Measurements from ENCODE around the gene BICDL2.

BICDL2 gene

DNA sequence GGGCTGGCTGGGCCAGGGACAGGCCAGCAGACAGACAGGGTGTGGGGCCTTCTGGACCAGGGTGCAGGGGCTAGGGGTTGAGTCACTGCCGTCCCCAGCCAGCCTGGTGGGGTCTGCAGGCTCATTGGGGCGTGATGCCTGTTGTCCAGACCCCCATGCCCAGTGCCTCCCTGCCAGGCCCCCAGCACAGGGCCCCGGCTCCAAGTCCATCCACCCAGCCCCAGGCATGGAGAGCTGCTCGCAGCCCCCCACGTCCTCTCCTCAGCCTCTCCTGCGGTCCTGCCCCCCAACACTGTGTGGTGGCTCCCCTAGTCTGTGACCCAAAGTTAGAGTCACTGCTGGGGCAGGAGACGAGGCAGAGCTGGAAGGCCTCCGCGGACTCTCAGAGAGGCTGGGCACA, 49.5 kb downstream of the BICDL2 start:
- in situ Hi-C loops (cut with MboI; ENCODE audit: low sequenced_read_pairs), result no loop called here

DNA sequence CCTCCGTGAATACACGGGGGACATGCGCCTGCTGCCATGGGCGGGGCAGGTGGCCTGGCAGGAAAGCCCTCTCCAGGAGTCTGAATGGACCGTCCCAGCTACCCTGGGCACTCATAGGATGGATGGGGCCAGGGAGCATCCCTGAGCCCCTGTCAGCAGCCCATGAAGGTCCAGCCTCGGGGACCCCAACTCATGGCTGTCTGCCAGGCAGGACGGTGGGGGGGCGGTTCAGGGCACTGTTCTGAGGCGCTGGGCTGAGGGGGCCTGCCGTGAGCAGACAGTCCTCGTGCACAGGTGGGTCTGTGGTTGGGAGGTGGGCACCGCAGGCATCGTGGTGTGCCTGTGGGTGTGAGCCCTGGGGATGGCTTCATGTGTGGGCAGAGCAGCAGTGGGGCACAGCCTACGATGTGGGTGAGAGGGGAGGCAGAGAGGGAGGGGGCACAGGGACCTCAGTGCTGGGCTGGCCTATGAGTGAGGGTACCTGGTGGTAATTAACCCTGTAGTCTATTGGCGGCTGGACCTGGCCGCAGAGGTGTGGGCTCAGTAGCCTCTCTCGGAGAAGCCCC, 50.0 kb downstream of the BICDL2 start:
- in situ Hi-C loops (cut with MboI; ENCODE audit: low sequenced_read_pairs), result no loop called here

DNA sequence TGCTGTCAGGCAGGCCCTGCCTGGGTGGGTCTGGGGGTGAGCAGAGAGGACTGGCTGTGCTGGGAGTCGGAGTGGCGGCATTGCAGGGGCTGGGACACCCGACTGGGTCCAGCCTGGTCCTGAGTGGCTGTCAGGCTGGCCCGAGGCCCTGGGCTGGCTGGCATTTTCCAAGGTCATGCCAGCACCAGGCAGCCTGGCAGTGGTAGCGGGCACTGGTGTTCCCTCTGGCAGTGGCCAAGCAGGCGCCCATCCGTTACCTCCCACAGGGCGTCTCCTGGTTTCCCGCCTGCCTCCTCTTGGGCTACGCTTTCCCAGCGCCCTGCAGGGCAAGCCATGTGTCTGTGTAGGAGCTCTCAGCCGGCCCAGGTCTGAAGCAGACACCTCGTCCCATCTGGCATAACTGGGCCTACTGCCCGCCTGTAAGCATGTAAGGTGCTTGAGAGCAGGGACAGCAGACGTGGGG, 50.8 kb downstream of the BICDL2 start:
- in situ Hi-C loops (cut with MboI; ENCODE audit: low sequenced_read_pairs), result no loop called here

DNA sequence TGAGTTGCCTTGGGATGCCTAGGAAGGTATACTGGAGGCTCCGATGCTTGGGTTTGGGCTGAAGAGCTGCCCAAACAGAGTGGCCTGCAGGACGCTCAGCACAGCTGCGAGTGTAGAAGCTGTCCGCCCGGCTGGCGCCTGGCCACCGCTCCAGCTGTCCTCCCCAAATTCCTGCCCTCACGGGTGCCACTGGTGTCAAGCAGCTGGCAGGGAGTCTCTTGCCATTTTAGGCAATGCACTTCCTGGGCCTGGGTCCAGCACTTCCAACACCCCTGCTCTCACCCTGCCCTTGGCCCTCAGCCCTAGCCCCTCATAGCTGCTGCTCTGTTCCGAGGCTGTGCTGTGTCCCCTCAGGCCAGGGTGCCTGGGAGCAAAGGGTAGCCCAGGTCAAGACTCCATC, 51.3 kb downstream of the BICDL2 start:
- in situ Hi-C loops (cut with MboI; ENCODE audit: low sequenced_read_pairs), result no loop called here

DNA sequence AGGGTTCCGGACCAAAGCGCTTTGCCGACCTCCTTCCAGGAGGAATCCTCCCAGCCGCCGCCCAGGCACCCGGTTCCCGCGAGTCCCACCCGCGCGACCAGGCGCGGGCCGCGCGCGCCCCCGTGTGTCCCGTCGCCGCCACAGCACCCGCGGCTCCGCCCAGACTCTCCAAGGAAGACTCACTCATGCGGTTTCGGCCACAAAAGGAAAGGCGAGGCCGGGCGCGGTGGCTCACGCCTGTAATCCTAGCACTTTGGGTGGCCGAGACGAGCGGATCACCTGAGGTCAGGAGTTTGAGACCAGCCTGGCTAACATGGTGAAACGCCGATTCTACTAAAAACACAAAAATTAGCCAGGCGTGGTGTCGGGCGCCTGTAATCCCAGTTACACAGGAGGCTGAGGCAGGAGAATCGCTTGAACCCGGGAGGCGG, 53.0 kb downstream of the BICDL2 start:
- in situ Hi-C loops (cut with MboI; ENCODE audit: low sequenced_read_pairs), result no loop called here

DNA sequence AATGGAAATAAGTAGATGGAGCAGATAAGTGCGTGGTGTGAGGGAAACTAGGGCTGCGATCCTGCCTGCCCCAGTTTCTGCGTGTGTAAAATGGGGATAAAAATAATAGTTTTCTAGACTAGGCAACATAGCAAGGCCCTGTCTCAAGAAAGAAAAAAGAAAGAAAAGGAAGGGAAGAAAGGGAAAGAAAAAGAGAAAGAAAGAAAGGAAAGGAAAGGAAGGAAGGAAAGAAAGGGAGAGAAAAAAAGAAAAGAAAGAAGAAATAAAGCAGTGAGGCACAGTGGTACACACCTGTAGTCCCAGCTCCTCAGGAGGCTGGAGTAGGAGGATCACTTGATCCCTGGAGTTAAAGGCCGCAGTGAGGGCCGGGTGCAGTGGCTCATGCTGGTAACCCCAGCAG, 54.3 kb downstream of the BICDL2 start:
- in situ Hi-C loops (cut with MboI; ENCODE audit: low sequenced_read_pairs), result no loop called here

DNA sequence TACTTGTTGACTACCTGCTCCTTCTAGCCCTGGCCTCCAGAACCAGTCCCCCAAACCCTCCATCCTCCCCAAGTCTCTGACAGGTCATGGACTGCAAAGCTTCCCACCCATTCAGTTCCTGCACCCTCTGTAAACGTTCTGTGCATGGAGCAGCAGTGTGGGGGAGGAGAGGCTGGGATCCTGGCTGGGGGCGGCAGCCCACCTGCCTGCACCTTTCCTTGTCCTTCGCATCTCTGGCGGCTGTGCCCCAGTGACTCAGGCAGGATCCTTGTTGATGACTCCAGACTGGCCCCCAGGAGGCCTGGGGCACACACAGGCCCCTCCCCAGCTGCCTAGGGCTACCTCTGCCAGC, 54.9 kb downstream of the BICDL2 start:
- in situ Hi-C loops (cut with MboI; ENCODE audit: low sequenced_read_pairs), result no loop called here

DNA sequence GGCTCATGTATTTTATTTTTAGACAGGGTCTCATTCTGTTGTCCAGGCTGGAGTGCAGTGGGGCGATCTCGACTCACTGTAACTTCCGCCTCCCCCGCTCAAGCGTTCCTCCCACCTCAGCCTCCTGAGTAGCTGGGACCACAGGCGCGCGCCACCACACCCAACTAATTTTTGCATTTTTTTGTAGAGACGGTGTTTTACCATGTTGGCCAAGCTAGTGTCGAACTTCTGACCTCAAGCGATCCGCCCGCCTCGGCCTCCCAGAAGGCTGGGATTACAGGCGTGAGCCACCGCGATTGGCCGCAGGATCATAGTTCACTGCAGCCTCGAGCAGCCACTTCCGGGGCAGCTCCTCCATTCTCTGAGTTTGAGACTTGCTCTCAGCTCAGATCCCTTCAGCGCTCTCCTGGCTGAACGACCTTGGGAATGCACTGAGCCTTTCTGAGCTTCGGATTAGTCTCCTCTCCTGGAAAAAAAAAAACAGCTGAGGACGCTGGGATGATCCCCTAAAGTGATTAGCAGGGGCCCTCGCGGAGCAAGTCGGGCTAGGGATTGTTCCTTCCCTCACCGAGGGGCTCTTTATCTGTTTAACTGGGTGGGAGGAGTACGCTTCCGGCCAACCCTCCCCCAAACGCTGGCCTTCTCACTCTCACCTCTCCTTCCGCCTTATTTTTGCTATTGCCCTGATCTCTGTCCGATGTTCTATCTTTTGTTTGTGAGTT, 55.4 kb downstream of the BICDL2 start:
- in situ Hi-C loops (cut with MboI; ENCODE audit: low sequenced_read_pairs), result no loop called here

DNA sequence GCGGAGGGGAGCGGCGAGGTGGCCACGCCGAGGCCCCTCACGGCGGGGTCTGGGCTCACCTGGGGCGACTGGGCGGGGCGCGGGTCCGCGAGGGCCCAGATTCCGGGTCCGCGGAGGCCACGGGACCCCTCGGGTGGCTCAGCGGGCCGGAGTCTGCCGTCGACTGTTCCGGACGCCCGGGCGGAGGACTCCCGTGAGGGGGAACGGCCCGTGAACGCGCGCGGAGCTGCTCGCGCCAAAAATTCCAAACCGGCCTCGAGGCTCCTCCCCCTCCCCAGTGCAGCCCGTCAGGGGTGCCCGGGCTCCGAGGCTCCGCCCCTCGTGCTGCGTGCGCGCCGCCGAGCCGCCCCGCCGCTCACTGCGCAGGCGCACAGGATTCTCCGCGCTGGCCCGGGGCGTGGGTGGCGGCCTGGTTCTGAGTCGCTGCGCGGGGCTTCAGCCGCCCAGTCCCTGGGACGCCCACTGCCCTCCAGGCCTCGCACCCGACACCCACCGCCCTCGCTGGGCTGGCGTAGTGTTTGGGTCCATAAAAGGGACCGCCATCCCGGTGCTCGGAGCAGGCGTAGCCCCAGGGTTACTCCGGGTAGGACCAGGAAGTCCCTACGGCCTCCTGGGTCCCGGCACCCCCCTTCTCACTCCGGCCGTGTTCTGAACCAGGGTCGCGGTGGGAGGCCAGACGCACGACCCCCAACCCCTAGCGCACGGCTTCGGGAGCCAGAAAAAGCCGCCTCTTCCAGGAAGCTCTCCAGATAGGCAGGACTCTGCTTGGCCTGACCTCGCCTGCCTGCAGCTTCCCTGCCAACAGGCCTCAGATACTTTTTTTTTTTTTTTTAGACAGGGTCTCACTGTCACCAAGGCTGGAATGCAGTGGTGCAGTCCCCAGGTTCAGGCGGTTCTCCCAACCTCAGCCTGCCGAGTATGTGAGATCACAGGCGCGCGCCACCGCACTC, 56.2 kb downstream of the BICDL2 start, which contains the start of gene PKMYT1:
Gene PKMYT1 (minus strand): TSS at position 220 of the 950 bp plus-strand sequence. CDS start 789 bp downstream, outside the sequence.
- in situ Hi-C loops (cut with MboI; ENCODE audit: low sequenced_read_pairs), result no loop called here

DNA sequence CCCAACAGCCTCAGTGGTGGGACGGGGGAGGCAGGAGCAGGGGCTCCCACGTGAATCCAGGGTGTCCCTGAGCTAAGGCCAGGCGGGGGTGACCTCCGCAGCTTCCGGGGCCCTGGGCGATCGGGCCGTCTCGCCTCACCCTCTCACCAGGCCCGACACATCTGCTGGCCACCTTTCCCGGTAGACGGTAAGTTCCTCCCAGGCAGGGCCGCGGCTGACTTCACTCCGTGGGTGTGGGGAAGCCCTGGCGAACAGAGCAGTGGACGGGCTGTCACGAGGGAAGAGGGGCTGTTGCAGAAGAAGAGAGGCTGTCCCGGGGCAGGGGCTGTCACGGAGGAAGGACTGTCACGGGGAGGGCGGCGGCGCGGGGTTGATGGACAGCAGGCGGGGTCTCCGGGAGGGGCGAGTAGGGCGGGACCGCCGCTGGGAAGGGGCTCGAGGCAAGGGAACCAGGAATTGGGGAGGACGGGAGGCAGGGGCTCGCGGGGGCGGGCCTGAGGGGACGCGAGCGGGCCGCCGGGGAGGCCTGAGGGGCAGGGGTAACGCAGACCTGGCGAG, 57.0 kb downstream of the BICDL2 start:
- in situ Hi-C loops (cut with MboI; ENCODE audit: low sequenced_read_pairs), result no loop called here
